PFSK-1 (cell line): ENCODE data around the gene WDR7.

ENCODE experiments used
- FOXP2 ChIP-seq: optimal IDR thresholded peaks from 2 replicates; pipeline ENCODE3; 2011; ENCODE audit warnings: borderline replicate concordance, control low read depth, inconsistent platforms; ENCODE audit not compliant: insufficient read depth; ENCODE audit errors: extremely low read length, extremely low read depth
- SIN3A ChIP-seq: IDR thresholded peaks from 2 replicates; pipeline ENCODE4 v1.6.1; 2012; ENCODE audit warnings: mild to moderate bottlenecking, low read length, moderate library complexity, borderline replicate concordance; ENCODE audit not compliant: insufficient read depth
- TF ChIP-seq, protein P1 (sequence below), 2 experiments: IDR thresholded peaks; 2 replicates each; pipeline versions ENCODE4 v1.6.1 to v1.8.0; 2011 to 2012; ENCODE audit warnings: low read depth in 2 of 2, low read length in 2 of 2, control low read depth in 1 of 2, inconsistent platforms in 1 of 2, mild to moderate bottlenecking in 1 of 2, moderate library complexity in 1 of 2; ENCODE audit not compliant: insufficient read depth in 1 of 2

DNA sequence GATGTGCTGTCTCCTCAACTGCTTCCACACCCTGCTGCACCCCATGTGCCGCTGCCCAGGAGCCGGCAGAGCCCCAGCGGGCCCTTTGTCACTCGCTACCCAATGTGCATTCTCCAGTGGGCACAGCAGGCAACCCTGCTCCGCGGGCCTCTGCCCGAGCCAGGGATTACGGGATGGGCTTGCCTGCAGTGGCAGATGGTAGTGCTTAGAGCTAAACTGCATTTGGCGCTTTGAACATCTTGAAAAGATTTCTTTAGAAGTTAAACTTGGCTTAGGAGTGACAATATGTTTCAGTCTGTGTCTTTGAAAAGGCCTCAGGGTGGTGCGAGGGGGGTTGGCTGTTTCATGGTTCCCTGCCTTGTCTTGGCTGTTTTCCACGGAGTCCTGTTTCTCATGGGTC is 411.7 kb downstream of the WDR7 start:
- TF ChIP-seq, protein P1, sequence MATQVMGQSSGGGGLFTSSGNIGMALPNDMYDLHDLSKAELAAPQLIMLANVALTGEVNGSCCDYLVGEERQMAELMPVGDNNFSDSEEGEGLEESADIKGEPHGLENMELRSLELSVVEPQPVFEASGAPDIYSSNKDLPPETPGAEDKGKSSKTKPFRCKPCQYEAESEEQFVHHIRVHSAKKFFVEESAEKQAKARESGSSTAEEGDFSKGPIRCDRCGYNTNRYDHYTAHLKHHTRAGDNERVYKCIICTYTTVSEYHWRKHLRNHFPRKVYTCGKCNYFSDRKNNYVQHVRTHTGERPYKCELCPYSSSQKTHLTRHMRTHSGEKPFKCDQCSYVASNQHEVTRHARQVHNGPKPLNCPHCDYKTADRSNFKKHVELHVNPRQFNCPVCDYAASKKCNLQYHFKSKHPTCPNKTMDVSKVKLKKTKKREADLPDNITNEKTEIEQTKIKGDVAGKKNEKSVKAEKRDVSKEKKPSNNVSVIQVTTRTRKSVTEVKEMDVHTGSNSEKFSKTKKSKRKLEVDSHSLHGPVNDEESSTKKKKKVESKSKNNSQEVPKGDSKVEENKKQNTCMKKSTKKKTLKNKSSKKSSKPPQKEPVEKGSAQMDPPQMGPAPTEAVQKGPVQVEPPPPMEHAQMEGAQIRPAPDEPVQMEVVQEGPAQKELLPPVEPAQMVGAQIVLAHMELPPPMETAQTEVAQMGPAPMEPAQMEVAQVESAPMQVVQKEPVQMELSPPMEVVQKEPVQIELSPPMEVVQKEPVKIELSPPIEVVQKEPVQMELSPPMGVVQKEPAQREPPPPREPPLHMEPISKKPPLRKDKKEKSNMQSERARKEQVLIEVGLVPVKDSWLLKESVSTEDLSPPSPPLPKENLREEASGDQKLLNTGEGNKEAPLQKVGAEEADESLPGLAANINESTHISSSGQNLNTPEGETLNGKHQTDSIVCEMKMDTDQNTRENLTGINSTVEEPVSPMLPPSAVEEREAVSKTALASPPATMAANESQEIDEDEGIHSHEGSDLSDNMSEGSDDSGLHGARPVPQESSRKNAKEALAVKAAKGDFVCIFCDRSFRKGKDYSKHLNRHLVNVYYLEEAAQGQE (IDR thresholded peaks at IDR 0.05; ENCODE audit: insufficient read depth in 1 of 2, low read depth in 2 of 2, low read length in 2 of 2) = no peak
- TF ChIP-seq FOXP2 (no peak), SIN3A (no peak)
